Brain pericyte (primary cell): ENCODE data around the gene CLPTM1.
A peak's percentile ranks its signal among the peaks of the same experiment; 100 is the strongest.
"Not testable (repeated sequence)": the region's sequence is repeated elsewhere in the genome, so short reads cannot be mapped to it uniquely, and the experiment has no call there.

Experiments used
- DNase-seq: peaks from one replicate; pipeline ENCODE4 v3.0.0-alpha.2; 2012; ENCODE audit warnings: low read depth, low spot score

Gene CLPTM1

GRCh38 chr19:44974857-44975256, 19.7 kb downstream of the CLPTM1 start:
- no peak for DNase-seq

DNA sequence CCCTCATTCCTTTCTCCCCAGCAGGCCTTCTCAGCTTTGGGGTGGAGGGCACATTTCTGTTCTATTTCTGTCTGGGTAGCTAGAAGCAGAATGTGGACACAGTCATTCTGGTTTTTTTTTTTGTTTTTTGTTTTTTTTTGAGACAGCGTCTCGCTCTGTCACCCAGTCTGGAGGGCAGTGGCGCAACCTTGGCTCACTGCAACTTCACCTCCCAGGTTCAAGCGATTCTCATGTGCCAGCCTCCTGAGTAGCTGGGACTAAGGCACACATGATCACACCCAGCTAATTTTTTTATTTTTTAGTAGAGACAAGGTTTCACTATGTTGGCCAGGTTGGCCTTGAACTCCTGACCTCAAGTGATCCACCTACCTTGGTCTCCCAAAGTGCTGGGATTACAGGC, 20.3 kb downstream of the CLPTM1 start:
- no peak for DNase-seq

- DNase-seq, result no peak
Observed at GRCh38 chr19:44984005-44984404, 28.8 kb downstream of the CLPTM1 start.

- no peak for DNase-seq
Observed at GRCh38 chr19:44985445-44985844, 30.3 kb downstream of the CLPTM1 start.

DNA sequence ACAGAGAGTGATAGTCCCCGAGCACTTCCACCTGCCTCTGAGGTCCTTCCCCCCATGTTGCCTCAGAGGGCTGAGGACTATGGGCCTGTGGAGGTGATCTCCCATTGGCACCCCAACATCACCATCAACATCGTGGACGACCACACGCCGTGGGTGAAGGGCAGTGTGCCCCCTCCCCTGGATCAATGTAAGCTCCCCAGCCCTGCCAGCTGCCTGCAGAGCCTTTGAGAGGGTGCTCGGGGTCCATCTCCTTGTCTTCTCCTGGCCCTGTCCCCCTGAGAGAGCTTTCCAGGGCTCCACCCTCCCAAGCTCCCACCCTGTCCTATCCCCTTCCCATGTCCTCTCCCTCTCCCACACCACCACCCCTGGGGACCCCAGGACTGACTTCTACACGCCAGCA, 31.2 kb downstream of the CLPTM1 start:
- no peak for DNase-seq

GRCh38 chr19:44987148-44987675, 32.0 kb downstream of the CLPTM1 start:
- no peak for DNase-seq

DNA sequence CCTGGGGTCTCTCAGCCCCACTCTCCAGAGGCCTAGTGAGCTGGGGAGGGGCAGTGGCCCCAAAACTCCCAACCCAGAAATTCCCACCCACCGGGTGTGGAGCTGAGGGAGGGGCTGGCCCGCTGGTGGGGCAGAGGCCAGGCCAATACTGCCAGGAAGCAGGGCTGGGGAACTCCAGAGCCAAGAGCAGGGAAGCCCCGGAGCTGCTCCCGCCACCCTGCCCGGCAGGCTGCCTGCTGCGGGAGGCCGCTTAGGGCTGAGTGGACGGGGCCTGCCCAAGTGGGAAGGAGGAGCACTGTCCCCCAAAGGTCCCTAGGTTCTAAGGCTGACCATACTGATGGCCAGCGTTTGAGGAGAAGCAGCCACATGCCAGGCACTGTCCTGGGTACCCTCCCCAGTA, 33.1 kb downstream of the CLPTM1 start:
- no peak for DNase-seq

GRCh38 chr19:44988896-44989556, 33.8 kb downstream of the CLPTM1 start:
- no peak for DNase-seq

GRCh38 chr19:44990459-44990858, 35.3 kb downstream of the CLPTM1 start:
- DNase-seq, result no peak

DNA sequence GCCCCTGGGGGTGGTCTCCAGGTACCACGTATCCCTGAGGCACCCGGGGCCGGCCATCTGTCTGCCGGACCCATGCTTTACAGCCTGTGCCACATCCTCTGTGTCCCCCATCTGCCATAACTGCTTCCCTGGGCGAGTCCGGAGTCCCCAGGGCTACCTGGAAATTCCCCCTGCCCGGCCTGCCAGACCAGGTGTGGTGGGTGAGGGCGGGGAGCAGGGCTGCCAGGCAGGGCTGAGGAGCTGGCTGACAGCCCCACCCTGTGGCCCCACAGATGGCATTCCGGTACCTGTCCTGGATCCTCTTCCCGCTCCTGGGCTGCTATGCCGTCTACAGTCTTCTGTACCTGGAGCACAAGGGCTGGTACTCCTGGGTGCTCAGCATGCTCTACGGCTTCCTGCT, 35.8 kb downstream of the CLPTM1 start:
- DNase-seq, result no peak

- DNase-seq, result no peak
Observed at GRCh38 chr19:44992336-44993163, 37.4 kb downstream of the CLPTM1 start.

- no peak for DNase-seq
Observed at GRCh38 chr19:44993526-44993925, 38.3 kb downstream of the CLPTM1 start.

DNA sequence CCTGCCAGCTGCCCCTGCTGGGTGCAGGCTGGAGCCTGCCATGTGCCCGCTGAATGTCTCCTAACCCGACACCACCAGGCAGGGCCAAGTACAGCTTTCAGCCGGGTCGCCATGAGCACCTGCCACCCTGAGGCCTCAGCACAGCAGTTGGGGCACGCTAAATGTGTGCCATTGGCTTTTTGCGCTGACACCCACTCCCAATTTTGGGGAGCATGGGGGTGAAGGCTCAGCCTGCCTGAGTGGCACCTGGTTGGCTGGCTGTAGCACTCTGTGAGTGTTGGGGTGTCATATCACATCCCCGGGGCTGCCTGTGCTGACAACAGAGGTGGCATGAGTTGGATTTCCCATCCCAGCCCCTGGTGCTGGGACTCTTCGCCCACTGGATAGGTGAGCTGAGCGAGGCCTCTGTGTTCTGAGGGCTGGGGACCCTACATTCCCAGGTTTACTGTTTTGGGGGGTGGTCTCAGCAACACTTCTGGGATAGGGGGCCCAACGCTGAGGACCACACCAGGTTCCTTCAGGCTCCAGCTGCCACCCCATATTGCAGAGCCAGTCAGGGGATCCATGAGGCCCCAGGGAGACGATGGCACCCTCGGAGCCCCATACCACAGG, 38.9 kb downstream of the CLPTM1 start:
- DNase-seq, result no peak

- no peak for DNase-seq
Observed at GRCh38 chr19:44998025-44998424, 42.8 kb downstream of the CLPTM1 start.

DNA sequence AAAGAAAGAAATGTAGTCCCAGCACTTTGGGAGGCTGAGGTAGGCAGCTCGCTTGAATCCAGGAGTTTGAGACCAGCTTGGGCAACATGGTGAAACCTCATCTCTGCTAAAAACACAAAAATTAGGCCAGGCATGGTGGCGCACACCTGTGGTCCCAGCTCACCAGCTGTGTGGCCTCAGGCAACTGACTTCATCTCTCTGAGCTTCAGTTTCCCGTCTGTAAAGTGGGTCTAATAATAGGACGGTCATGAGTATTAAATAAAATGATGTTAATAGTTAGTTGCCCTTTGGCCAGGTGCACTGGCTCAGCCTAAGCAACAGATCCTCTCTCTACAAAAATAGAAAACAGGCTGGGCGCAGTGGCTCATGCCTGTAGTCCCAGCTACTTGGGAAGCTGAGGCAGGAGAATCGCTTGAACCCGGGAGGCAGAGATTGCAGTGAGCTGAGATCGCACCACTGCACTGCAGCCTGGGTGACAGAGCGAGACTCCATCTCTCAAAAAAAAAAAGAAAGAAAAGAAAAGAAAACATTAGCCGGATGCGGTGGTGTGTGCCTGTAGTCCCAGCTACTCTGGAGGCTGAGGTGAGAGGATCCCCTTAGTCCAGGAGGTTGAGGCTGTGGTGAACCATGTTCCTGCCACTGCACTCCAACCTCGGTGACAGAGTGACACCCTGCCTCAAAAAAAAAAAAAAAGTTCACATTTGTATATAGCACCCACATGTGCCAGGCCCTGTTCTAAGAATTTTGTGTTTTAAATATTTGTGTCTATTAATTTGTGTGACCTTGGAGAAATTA, 44.1 kb downstream of the CLPTM1 start:
- DNase-seq, result not testable (repeated sequence)

DNA sequence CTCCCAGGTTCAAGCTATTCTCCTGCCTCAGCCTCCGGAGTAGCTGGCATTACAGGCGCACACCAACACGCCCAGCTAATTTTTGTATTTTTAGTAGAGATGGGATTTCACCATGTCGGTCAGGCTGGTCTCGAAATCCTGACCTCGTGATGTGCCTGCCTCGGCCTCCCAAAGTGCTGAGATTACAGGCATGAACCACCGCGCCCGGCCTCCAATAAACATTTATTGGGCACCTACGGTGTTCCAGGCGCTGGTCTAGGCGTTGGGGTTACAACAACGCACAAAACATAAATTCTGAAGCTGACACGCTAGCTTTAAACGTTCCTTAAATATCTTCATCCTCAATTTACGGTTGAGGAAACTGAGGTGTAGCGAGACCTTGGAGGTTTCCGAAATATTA, 45.5 kb downstream of the CLPTM1 start:
- DNase-seq, result not testable (repeated sequence)

DNA sequence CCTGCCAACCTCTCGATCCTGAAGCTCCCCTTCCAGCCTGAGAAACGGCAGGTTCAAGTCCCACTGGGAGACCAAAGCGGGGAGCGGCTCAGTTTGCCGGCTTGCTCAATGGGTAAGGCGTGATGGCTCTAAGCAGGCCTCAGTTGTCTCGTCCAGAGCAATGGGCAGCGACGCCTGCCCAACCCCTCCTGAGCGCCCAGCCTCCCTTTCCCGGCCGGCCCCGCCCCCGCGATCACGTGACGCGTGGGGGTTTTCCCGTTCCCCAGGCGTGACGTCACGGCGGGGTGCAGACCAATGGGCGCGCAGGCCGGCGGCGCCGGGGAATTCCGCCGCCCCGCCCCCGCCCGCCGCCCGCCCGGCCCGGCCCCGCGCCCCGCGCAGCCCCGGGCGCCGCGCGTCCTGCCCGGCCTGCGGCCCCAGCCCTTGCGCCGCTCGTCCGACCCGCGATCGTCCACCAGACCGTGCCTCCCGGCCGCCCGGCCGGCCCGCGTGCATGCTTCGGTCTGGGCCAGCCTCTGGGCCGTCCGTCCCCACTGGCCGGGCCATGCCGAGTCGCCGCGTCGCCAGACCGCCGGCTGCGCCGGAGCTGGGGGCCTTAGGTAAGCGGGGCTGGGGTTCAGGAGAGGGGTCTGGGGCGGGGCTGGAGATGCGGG, 46.0 kb downstream of the CLPTM1 start, which contains the start of gene RELB:
RELB (plus strand) TSS at position 378 of the 653 bp plus-strand sequence; CDS start at position 494, 116 bp downstream.
- DNase-seq, result peak; percentile 56

GRCh38 chr19:45003485-45003884, 48.3 kb downstream of the CLPTM1 start:
- DNase-seq, result no peak

- DNase-seq, result no peak
Observed at GRCh38 chr19:45005787-45006186, 50.6 kb downstream of the CLPTM1 start.

DNA sequence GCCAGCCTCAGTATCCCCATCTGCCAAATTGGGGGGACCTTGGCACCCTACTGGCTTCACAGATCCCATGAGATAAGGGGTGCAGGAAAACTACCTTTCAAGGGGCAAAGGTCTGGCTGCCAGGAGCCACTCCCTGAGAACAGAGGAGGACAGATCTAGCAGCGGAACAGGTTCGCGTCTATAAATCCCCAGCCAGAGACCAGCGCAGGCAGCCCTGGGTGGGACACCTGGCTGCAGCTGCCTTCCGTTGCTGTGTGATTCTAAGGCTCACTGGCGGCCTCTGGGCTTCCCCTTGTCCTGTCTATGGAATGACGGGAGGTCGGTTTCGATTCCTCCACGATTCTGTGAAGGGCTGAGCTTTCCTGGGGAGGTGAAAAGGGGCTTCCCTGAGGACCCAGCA, 53.4 kb downstream of the CLPTM1 start:
- DNase-seq, result no peak
